ENCODE results near the gene SNF8.

DNA sequence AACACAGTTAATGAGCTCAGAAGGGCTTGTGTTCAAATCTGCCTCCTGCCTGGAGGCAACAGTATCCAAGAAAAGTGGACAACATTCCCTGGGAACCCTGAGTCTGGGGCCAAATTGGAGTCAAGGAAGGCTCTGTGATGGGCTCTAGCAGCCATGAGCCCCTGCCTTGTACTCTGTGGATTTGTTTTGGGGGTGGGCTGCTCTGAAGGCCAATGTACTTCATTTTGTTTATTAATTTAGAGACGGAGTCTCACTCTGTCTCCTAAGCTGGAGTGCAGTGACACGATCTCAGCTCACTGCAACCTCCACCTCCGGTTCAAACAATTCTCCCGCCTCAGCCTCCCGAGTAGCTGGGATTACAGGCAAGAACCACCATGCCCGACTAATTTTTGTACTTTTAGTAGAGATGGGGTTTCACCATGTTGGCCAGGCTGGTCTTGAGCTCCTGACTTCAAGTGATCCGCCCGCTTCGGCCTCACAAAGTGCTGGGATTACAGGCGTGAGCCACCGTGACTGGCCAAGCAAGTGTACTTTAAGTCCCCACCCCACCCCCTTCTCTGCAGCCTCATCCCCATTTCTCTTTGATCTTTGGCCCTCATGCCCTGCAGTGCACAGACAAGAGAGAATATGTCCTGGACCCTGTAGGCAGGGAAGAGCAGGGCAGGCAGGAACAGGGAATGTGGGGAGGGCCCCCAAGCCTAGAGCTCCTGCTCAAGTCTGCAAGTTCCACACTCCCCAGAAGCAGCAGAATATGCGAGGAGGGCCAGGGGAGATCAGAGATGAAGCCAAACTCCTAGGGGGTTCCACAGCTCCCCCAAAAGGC is 26.4 kb upstream of the SNF8 start:
- TF ChIP-seq, protein P1, sequence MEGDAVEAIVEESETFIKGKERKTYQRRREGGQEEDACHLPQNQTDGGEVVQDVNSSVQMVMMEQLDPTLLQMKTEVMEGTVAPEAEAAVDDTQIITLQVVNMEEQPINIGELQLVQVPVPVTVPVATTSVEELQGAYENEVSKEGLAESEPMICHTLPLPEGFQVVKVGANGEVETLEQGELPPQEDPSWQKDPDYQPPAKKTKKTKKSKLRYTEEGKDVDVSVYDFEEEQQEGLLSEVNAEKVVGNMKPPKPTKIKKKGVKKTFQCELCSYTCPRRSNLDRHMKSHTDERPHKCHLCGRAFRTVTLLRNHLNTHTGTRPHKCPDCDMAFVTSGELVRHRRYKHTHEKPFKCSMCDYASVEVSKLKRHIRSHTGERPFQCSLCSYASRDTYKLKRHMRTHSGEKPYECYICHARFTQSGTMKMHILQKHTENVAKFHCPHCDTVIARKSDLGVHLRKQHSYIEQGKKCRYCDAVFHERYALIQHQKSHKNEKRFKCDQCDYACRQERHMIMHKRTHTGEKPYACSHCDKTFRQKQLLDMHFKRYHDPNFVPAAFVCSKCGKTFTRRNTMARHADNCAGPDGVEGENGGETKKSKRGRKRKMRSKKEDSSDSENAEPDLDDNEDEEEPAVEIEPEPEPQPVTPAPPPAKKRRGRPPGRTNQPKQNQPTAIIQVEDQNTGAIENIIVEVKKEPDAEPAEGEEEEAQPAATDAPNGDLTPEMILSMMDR (IDR thresholded peaks at IDR 0.05), result no peak
- TF ChIP-seq TCF7L2 (IDR thresholded peaks at IDR 0.05; ENCODE audit: low read depth, low read length) (peak; percentile 60; the same call in 1 of the 2 replicates), POLR2AphosphoS5 (IDR thresholded peaks at IDR 0.05; ENCODE audit: low read depth, low read length) (no peak), SIN3A (IDR thresholded peaks at IDR 0.05; ENCODE audit: borderline replicate concordance, insufficient read depth, low read depth, low read length) (no peak)
- TF ChIP-seq, protein P2, sequence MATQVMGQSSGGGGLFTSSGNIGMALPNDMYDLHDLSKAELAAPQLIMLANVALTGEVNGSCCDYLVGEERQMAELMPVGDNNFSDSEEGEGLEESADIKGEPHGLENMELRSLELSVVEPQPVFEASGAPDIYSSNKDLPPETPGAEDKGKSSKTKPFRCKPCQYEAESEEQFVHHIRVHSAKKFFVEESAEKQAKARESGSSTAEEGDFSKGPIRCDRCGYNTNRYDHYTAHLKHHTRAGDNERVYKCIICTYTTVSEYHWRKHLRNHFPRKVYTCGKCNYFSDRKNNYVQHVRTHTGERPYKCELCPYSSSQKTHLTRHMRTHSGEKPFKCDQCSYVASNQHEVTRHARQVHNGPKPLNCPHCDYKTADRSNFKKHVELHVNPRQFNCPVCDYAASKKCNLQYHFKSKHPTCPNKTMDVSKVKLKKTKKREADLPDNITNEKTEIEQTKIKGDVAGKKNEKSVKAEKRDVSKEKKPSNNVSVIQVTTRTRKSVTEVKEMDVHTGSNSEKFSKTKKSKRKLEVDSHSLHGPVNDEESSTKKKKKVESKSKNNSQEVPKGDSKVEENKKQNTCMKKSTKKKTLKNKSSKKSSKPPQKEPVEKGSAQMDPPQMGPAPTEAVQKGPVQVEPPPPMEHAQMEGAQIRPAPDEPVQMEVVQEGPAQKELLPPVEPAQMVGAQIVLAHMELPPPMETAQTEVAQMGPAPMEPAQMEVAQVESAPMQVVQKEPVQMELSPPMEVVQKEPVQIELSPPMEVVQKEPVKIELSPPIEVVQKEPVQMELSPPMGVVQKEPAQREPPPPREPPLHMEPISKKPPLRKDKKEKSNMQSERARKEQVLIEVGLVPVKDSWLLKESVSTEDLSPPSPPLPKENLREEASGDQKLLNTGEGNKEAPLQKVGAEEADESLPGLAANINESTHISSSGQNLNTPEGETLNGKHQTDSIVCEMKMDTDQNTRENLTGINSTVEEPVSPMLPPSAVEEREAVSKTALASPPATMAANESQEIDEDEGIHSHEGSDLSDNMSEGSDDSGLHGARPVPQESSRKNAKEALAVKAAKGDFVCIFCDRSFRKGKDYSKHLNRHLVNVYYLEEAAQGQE (IDR thresholded peaks at IDR 0.05; ENCODE audit: insufficient read depth in 1 of 2, low read depth in 2 of 2, low read length in 1 of 2), result no peak
